Measurements from ENCODE around the gene DNAJC9. TPM values are rescaled to one million over a fixed set of nuclear protein-coding genes. Genes with fewer than 3 reads are reported as not detected.

Gene DNAJC9
- polyA plus RNA-seq, 1 donor from 2014 or later = 88.0 TPM

DNA sequence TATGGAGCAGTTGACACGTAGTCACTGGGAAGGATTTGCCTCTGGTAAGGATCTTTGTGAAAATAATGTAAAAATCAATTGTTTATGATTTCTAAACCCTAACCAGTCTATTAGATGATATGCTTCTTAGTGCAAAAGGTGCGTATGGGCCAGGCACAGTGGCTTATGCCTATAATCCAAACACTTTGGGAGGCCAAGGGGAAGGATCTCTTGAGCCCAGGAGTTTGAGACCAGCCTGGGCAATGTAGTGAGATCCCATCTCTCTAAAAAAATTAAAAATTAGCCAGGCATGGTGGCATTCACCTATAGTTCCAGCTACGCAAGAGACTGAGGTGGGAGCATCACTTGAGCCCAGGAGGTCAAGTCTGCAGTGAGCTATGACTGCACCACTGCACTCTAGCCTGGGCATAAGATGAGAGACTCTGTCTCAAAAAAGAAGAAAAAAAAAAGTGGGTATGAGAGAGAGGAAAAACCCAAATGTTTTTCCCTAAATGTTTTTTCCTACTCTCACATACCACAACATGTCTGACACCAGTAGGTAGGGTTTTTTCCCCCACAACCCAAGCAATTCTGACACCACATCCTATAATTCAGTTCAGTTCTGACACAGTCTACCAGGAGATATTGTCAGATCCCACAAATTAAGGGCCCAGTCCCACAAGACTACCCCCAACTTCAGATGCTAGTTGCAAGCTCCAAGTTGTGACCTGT is 36.5 kb downstream of the DNAJC9 start:
- Histone ChIP-seq H3F3A (ENCODE audit: insufficient read depth, low read length, poor library complexity, severe bottlenecking) (no peaks in the 10 kb centered on the region), H3K9ac (ENCODE audit: low read length) (no peak overlapping the region), H3K27ac (ENCODE audit: low read length) (no peak overlapping the region), H3K9me2 (ENCODE audit: insufficient read depth, low read length) (no peaks in the 10 kb centered on the region), H3K79me2 (replicated peaks; ENCODE audit: insufficient read depth, low read length) (no peaks in the 10 kb centered on the region), H4K20me1 (ENCODE audit: insufficient read depth) (no peaks in the 10 kb centered on the region), H2AFZ (ENCODE audit: low read depth, low read length) (no peak overlapping the region), H3K9me3 (ENCODE audit: low read length) (no peaks in the 10 kb centered on the region), H3K4me2 (ENCODE audit: low read length) (no peak overlapping the region), H3K4me3 (ENCODE audit: low read length) (no peak overlapping the region), H3K27me3 (ENCODE audit: insufficient read depth, low read depth, low read length) (no peaks in the 10 kb centered on the region), H3K36me3 (ENCODE audit: insufficient read depth, low read length) (no peaks in the 10 kb centered on the region)
- TF ChIP-seq TAF1 (IDR thresholded peaks at IDR 0.05; ENCODE audit: low read depth) (no peak), CTCF (IDR thresholded peaks at IDR 0.05; ENCODE audit: poor library complexity, severe bottlenecking) (no peak), EZH2 (IDR thresholded peaks at IDR 0.05; ENCODE audit: borderline replicate concordance, insufficient read depth, low read length, poor library complexity, severe bottlenecking) (no peak), EP300 (conservative IDR thresholded peaks at IDR 0.05; ENCODE audit: poor library complexity, severe bottlenecking) (no peak), MXI1 (conservative IDR thresholded peaks at IDR 0.05; ENCODE audit: poor library complexity, severe bottlenecking) (no peak)

DNA sequence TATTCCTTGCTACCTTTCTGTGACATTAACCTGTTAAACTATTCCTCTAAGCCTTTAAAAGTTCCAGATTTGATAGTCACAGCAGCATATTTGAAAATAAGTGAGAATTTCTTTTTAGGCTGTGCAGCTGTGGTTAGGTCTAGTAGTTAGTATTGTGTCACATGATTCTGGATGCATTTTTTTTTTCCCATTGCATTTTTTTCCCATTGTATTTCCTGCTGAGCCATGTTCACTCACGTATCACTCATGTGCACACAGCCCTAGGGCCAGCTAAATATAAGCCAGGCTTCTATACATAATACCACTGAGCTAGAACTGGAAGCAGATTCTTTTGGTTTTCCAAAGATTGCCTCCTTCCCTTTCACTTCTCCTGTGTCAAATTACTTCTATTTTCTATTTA is 37.4 kb downstream of the DNAJC9 start:
- Histone ChIP-seq H3K27me3 (ENCODE audit: insufficient read depth, low read depth, low read length) (no peaks in the 10 kb centered on the region), H4K20me1 (ENCODE audit: insufficient read depth) (no peaks in the 10 kb centered on the region), H3K4me3 (ENCODE audit: low read length) (no peak overlapping the region)

More for the DNA sequence above, 37.4 kb downstream of the DNAJC9 start:
- no peaks in the 10 kb centered on the region for H3K79me2 ChIP-seq (replicated peaks; ENCODE audit: insufficient read depth, low read length)
- no peak overlapping the region for H3K27ac ChIP-seq (ENCODE audit: low read length)
- H3K9ac ChIP-seq (ENCODE audit: low read length) = no peak overlapping the region
- TF ChIP-seq TAF1 (IDR thresholded peaks at IDR 0.05; ENCODE audit: low read depth) (no peak), MXI1 (conservative IDR thresholded peaks at IDR 0.05; ENCODE audit: poor library complexity, severe bottlenecking) (no peak), EP300 (conservative IDR thresholded peaks at IDR 0.05; ENCODE audit: poor library complexity, severe bottlenecking) (no peak), SMC3 (conservative IDR thresholded peaks at IDR 0.05; ENCODE audit: poor library complexity) (no peak), REST (IDR thresholded peaks at IDR 0.05; ENCODE audit: borderline replicate concordance) (no peak), POLR2AphosphoS5 (IDR thresholded peaks at IDR 0.05) (no peak), CTCF (IDR thresholded peaks at IDR 0.05; ENCODE audit: poor library complexity, severe bottlenecking) (no peak), EZH2 (IDR thresholded peaks at IDR 0.05; ENCODE audit: borderline replicate concordance, insufficient read depth, low read length, poor library complexity, severe bottlenecking) (no peak), RAD21 (conservative IDR thresholded peaks at IDR 0.05) (no peak)
- no peak overlapping the region for H3K4me2 ChIP-seq (ENCODE audit: low read length)
- H2AFZ ChIP-seq (ENCODE audit: low read depth, low read length) = no peak overlapping the region
- no peaks in the 10 kb centered on the region for H3K9me3 ChIP-seq (ENCODE audit: low read length)
- no peaks in the 10 kb centered on the region for H3K9me2 ChIP-seq (ENCODE audit: insufficient read depth, low read length)
- H3K36me3 ChIP-seq (ENCODE audit: insufficient read depth, low read length) = no peaks in the 10 kb centered on the region
- H3F3A ChIP-seq (ENCODE audit: insufficient read depth, low read length, poor library complexity, severe bottlenecking) = no peaks in the 10 kb centered on the region

All from neural cell (in vitro differentiated cells).